K562 treated with DMSO at 1 percent for 4 hours (cell line): ENCODE results near the gene RPL10L. TPM values are rescaled to one million over a fixed set of nuclear protein-coding genes. Genes with fewer than 3 reads are reported as not detected.

ENCODE experiments used
- total RNA-seq: library from RNA; unstranded; fragments of 300-600 nt; gene quantifications from 2 replicates; pipeline ENCODE4 v1.2.3, GENCODE V29; 2022; ENCODE audit not compliant: insufficient read depth

The RPL10L gene
- total RNA-seq, result not detected in 2 replicates

DNA sequence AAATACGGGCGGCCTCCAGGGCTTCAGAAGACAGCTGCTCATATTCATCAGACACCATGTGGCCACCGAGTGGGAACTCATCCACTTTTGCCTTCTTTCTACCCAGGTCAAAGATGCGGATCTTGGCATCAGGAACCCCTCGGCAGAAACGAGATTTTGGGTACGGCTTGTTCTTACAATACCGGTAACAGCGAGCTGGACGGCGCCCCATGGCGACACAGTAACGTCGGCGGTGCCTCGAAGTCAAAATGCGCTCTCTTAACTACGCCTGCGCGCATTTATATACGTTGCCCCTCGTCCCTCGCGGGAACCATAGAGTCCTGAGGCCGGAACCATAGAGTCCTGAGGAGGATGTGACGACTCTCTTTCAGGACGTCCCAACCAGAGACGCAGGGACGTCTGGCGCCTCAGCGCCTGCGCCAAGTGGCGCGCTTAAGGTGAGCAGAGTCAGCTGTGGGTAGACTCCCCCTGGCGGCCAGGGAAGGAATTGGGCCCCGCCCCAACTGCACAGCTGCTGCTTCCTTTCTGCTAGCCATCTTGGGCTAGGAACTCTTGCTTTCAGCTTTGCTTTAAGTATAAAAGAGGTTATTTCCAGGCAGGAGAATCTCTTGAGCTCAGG, at the start of gene RPL10L:
Gene RPL10L (minus strand): TSS at position 256 of the 619 bp plus-strand sequence. CDS start 45 bp downstream, at position 211.

